Activated CD8-positive, alpha-beta memory T cell treated with anti-CD3 and anti-CD28 coated beads, Interleukin-2, amount 10 ng/mL, durations not matched to agents 7 days and 5 days (primary cell): ENCODE results near the gene SPATA33. TPM values are rescaled to one million over a fixed set of nuclear protein-coding genes. Genes with fewer than 3 reads are reported as not detected.

Source experiments
- ATAC-seq: fragments of 150-1000 bp; cut with Tn5 transposase; one replicate; pipeline ENCODE4 v1.10.0; 2021; ENCODE audit warnings: moderate library complexity
- CTCF ChIA-PET: fragments of 350-600 bp; sonication (Branson Sonifier 250); formaldehyde crosslinking; loops from one replicate; lab custom pipeline; 2021; ENCODE audit warnings: antibody characterized with exemption; lab: Charles Lee
- DNase-seq: peaks from one replicate; pipeline ENCODE4 v3.0.0-alpha.2; 2020
- H3K27ac Mint-ChIP-seq: one replicate; pipeline ENCODE4 v1.8.0; 2021; ENCODE audit warnings: mild to moderate bottlenecking, mixed read lengths
- H3K27me3 Mint-ChIP-seq: one replicate; pipeline ENCODE4 v1.8.0; 2021; ENCODE audit warnings: mixed read lengths
- H3K36me3 Mint-ChIP-seq: one replicate; pipeline ENCODE4 v1.8.0; 2021; ENCODE audit warnings: mild to moderate bottlenecking, mixed read lengths
- H3K4me1 Mint-ChIP-seq: one replicate; pipeline ENCODE4 v1.8.0; 2021; ENCODE audit warnings: mixed read lengths
- H3K4me3 Mint-ChIP-seq: one replicate; pipeline ENCODE4 v1.8.0; 2021; ENCODE audit warnings: mild to moderate bottlenecking, moderate library complexity, mixed read lengths
- H3K9me3 Mint-ChIP-seq: one replicate; pipeline ENCODE4 v1.8.0; 2022; ENCODE audit warnings: low read depth, mixed read lengths
- total RNA-seq, 2 experiments: library from RNA; stranded (reverse); gene quantifications; one replicate each; pipeline ENCODE4 v1.2.3, GENCODE V29; 2021

The SPATA33 gene
- total RNA-seq, 2 experiments from 2014 or later: 14.5 to 17.4 TPM

- Mint-ChIP-seq H3K36me3 (peaks cover 12% of the 10 kb centered on the region), H3K27ac (no peak overlapping the region), H3K9me3 (no peaks in the 10 kb centered on the region), H3K4me1 (peaks cover 35% of the 10 kb centered on the region), H3K27me3 (no peaks in the 10 kb centered on the region), H3K4me3 (no peak overlapping the region)
- CTCF ChIA-PET: interaction anchor here (1.2 to 4.1 kb wide), 3 partner anchors 10 to 77 kb away, joined by 3 to 23 read pairs (median 4); no protein-coding TSS in a partner anchor
- ATAC-seq: no peak
- DNase-seq: no peak
Measured at GRCh38 chr16:89716493-89716892, 58.9 kb downstream of the SPATA33 start.

GRCh38 chr16:89716916-89717687 lies 59.5 kb downstream of the SPATA33 start:
- Mint-ChIP-seq H3K27me3 (no peaks in the 10 kb centered on the region), H3K4me3 (no peak overlapping the region), H3K9me3 (no peaks in the 10 kb centered on the region), H3K27ac (no peak overlapping the region), H3K4me1 (peaks cover 35% of the 10 kb centered on the region), H3K36me3 (peaks cover 12% of the 10 kb centered on the region)
- CTCF ChIA-PET: interaction anchor here (1.2 to 4.1 kb wide), 3 partner anchors 10 to 17 kb away, joined by 4 to 23 read pairs (median 6); no protein-coding TSS in a partner anchor
- DNase-seq: no peak
- no peak for ATAC-seq

DNA sequence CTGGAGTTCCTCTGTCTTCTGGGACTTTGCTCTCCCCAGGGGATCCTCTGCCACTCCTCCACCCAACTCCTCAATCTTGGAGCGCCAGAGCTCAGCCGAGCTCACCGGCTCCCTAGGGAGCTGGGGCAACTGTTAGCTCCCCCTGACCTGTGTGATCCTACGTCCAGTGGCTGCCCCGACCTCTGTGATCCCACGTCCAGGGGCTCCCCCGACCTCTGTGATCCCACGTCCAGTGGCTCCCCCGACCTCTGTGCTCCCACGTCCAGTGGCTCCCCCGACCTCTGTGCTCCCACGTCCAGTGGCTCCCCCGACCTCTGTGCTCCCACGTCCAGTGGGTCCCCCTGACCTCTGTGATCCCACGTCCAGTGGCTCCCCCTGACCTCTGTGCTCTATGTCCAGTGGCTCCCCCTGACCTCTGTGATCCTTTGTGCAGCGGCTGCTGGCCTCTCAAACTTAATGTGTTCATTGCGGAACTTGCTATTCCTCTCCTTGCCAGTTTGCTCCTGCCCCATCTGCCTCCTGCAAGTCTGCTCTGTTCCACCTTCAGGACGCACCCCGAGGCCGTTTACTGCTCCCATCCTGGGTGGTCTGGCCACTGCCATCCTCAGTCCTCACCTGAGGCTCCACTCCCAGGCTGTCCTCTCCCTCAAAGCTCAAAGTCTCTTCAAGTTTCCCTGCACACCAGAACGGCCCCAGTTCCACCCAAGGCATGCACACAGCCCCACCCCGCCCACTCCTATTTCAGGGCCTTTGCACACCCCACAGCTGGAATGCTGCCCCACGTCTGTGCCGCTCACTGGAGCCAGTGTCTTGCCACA lies 60.3 kb downstream of the SPATA33 start:
- Mint-ChIP-seq H3K4me3 (no peak overlapping the region), H3K4me1 (peaks cover 35% of the 10 kb centered on the region)

More for the DNA sequence above, 60.3 kb downstream of the SPATA33 start:
- ATAC-seq (no peak), DNase-seq (no peak)
- H3K9me3 Mint-ChIP-seq: no peaks in the 10 kb centered on the region
- CTCF ChIA-PET: interaction anchor here (1.0 to 4.1 kb wide), 3 partner anchors 11 to 44 kb away, joined by 4 to 23 read pairs (median 6); no protein-coding TSS in a partner anchor
- no peaks in the 10 kb centered on the region for H3K27me3 Mint-ChIP-seq
- peak overlapping the region; percentile 24 for H3K27ac Mint-ChIP-seq
- H3K36me3 Mint-ChIP-seq: peaks cover 17% of the 10 kb centered on the region

Other genes with a start within 250 kb of the SPATA33 start
- 100 to 1,000 TPM; 184 to 235 TPM for gene ANKRD11, start 167.3 kb upstream of the SPATA33 start, total RNA-seq
- gene SPG7, start 149.4 kb upstream of the SPATA33 start, total RNA-seq: 100 to 1,000 TPM in 1 of 2 experiments, 10 to 100 TPM in 1; 92.1 to 110 TPM
- 1,000 to 10,000 TPM; 2,153 to 2,209 TPM for gene RPL13, start 97.2 kb upstream of the SPATA33 start, total RNA-seq
- gene CPNE7, start 82.1 kb upstream of the SPATA33 start, total RNA-seq: 1 to 10 TPM in 1 of 2 experiments, under 1 TPM in 1; 0.38 to 3.1 TPM
- not detected for gene DPEP1, start 44.2 kb upstream of the SPATA33 start, total RNA-seq
- 100 to 1,000 TPM in 1 of 2 experiments, 10 to 100 TPM in 1; 86.5 to 106 TPM for gene CHMP1A, start 128 bp upstream of the SPATA33 start, total RNA-seq
- 10 to 100 TPM; 80.5 to 94.2 TPM for gene CDK10, start 28.9 kb downstream of the SPATA33 start, total RNA-seq
- gene SPATA2L, start 43.9 kb downstream of the SPATA33 start, total RNA-seq: 1 to 10 TPM; 5.8 to 7.4 TPM
- gene VPS9D1, start 63.1 kb downstream of the SPATA33 start, total RNA-seq: 1 to 10 TPM; 3.6 to 4.6 TPM
- 10 to 100 TPM; 38.0 to 58.1 TPM for gene ZNF276, start 63.7 kb downstream of the SPATA33 start, total RNA-seq
- gene FANCA, start 158.8 kb downstream of the SPATA33 start, total RNA-seq: 100 to 1,000 TPM; 135 to 202 TPM
- gene SPIRE2, start 170.6 kb downstream of the SPATA33 start, total RNA-seq: under 1 TPM; 0.44 to 0.80 TPM
- gene TCF25, start 215.8 kb downstream of the SPATA33 start, total RNA-seq: 100 to 1,000 TPM; 181 to 216 TPM